Limb (tissue), 2 donors: Measurements from ENCODE around the gene FAM227B.
A peak's percentile ranks its signal among the peaks of the same experiment; 100 is the strongest.
"Not testable (repeated sequence)": the region's sequence is repeated elsewhere in the genome, so short reads cannot be mapped to it uniquely, and the experiment has no call there.

Experiments used
- DNase-seq, 2 donors: peaks; one replicate each; pipeline ENCODE4 v3.0.0-alpha.2; 2016; ENCODE audit errors: extremely low spot score in 2 of 2

The FAM227B gene, protein sequence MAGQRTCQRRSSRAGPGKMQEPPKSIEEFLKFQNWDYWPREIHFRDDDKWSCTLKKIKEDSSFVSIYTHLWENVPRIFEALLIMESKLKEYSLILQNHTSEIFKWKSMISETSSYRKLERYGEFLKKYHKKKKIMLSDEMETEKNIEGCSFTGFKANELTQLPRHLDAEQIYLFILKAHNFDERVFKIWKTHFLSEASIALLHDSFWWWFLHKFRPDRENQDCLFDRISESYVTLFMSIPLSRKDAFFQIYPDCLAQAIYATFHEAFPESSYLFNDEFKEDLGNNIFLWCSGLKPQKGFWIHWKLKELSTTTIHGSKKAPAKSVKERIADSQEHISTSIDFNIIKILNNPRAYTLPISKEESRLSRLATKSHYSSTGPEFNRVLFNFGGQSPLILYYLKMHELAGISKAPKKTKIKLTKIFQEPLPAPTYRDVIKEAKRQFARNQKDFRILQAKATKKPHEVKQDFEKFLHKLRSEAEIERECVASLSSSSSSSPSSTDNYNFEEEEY

DNA sequence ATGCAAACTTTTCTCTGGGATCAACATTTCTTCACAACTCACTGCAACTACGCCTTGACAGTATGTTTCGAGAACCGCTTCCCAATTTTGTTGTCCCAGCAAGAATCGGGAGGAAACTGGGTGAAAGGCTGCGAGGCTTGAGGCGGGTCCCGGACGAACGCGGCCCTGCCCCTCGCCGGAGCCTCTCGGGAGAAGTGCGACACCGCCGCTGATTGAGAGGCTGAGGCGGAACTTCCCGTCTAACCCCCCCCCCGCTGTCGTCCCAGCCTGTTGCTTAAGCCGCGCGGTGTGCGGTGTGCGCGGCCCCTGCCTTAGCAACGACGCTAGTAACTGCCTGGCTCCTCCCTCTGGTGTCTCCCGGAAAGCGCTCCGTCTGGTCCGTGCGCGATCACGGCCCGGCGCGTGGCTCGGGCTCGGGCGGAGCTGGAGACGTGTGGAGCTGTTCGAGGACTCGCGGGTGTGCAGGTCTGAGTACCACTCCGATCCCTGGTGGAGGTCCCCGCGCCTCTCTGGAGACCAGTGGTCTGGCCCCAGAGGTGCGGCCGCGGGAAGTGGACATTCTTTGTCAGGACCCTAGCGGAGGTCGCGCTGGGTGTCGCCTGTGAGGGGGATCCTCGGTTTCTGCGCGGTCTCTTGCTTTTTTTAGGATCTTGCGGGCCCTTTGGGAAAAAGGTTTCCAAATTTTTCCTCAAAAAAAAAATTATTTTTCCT is at the start of gene FAM227B, which contains the start of gene DTWD1:
FAM227B (minus strand) TSS at position 161 of the 711 bp plus-strand sequence. CDS start 5,647 bp downstream, outside the sequence.
DTWD1 (plus strand) TSS at position 391 of the 711 bp plus-strand sequence. CDS start 4,120 bp downstream, outside the sequence.
- DNase-seq: peak; percentile 97

DNA sequence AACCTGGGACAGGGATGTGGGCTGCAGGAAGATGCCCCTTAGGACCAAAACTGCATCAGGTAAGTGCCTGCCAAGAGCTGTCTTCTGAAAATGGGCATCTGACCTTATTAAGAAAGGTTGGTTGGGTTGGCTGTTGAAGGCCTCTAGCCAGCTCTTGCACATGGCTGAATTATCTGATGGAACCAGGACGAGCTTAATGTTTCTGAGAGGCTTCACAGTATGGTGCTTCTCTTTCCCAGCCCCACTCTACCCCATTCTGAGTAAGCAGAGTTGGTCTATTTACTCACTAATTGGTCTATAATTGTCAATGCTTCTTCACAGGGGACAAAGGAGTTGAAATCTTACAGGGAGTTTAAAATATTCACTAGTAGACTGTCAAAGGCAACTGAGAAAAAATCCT is 48.7 kb upstream of the FAM227B start:
- no peak for DNase-seq

DNA sequence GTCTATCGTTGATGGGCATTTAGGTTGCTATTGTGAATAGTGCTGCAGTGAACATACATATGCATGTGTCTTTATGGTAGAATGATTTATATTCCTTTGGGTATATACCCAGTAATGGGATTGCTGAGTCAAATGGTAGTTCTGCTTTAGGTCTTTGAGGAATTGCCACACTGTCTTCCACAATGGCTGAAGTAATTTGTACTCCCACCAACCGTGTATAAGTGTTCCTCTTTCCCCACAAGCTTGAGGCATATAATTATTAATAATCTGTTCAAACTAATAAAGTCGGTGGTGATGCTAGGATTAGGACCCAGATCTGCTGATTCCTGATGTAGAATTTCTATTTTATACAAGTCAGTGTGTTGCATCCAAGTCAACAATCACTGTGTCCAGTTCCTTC is 45.9 kb upstream of the FAM227B start:
- DNase-seq: not testable (repeated sequence)

DNA sequence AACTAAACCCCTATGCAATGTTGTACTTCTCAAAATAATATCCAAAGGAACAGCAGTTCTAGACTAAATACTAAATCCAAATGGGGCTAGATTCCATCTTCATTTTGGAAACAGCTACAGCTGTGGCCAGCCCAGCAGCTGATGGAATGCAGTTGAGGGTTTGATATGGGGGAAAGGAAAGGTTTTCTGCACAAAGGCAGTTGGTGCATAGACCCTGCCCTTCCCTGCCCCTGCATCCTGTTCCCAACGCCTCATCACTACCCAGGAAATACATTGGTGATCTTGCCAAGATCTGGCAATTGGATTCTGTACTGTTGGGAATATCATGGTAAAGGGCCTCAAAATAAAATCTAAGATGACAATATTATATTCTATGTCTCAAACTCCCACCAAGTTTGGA is 44.1 kb upstream of the FAM227B start:
- no peak for DNase-seq

DNA sequence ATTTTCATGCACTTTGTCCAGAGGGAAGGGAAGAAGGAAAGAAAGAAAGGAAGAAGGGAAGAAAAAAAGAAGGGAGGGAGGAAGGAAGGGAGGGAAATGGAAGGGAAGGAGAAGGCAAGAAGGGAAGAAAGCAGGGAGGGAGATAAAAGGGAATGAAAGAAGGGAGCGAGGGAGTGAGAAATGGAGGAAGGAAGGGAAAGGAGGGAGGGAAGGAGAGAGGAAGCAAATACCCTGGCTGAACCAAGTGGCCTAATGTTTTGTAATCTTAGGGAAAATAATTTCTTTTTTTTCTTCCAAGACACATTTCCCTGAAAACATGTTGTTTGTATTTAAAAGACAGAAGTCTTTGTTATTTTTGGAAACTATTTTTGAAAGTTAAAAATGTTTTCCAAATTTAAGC is 36.1 kb upstream of the FAM227B start:
- no peak for DNase-seq

DNA sequence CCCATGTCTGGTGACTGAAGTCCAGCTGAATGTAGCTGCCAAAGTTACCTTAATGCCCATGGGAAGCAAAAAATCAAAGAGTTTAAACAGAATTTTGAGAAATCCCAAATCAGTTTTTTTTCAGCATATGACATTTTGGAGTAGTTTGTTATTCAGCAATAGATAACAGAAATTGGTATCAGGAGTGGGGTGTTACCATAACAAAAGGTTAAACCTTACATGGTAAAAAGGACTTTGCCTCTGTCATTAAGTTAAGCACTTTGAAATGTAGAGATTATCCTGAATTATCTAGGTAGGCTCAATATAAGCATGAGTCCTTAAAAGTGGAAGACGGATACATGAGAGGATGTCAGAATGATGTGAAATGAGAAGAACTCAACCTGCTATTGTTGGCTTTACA is 32.3 kb upstream of the FAM227B start:
- DNase-seq: no peak

DNA sequence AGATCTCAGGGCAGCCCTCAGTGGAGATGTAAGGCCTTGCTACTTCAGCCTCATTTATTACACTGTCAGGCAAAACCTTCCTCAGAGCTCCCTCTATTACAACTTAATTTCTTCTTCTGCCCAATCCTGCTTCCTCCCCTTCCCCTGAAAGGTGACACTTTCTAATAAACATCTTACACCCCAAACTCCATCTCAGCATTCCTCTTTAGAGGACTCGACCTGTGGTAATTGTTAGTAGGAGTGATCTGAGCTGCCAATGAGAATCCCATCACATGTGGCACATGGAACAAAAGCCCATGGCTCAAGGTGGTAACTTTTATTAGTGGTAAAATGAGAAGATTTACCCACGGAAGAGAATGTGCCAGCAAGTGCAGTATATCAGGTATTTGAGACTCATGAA is 30.1 kb upstream of the FAM227B start:
- no peak for DNase-seq

DNA sequence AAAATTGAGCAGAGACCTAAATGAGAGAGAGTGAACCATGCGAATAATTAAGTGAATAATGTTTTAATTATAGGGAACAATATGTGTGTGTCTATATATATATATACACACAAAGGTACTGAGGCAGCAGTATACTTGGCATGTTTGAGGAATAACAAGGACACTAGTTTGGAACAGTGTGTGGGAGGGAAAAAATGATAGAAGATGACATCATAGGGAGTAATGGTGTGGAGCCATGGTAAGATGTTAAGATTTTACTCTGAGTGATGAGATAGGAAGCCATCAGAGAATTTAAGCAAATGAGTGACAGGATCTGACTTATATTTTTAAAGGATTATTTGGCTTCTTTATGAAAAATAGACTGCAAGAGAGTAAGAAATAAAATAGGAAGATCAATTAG is 29.4 kb upstream of the FAM227B start:
- no peak for DNase-seq

DNA sequence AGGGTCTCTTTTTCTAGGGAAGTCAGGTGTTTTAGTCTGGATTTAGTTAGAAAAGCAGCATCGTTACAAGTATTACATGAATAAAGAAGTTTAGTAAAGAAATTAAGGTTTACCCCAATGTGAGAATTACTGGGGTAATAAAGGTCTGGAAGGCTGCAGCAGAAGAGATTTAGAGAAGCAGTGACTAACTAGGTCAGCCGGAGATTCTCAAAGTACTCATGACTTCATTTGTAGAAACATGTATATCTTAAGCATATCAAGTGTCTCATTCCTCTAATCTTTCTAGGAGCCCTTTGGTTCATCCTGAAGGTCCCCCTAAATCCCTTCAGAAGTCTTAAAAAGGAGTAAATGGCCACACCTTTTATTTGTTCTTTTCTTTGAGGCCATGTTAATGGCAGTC is 26.3 kb upstream of the FAM227B start:
- no peak for DNase-seq

DNA sequence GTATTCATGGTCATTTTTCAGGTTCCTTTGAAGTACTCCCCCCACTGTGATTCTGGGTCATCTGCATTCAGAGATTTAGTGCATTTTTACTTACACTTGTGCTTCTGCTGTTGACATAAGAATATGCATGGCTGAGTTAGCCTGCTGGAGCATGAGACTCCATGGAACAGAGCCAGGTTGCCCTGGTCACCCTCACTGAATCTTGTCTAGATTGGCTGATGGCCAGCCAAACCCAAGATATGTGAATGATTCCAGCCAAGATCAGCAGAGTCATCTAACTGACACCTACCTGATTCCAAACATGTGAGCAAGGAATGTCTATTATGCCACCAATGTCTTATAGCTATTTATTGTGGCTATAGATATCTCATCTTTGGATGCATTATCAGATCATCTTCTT is 25.3 kb upstream of the FAM227B start:
- DNase-seq: peak in 1 of 2 donors; percentile 42

DNA sequence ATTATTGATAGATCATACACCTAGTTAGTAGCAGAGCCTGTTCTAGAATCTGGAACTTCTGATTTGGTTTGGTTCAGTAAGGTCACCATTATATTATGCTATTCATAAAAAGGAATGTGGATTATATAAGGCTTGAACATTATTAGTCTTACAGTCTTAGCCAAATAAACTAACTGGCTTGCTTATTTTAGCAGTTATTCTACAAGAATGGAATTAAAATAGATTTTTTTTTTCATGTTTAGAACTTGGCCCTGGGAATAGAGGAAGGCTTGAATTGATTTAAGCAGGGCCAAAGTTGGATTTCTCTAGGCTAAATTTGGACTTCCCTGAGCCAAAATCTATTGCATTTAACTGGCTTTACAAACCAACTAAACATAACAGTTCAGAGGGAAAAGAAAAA is 24.7 kb upstream of the FAM227B start:
- DNase-seq: peak in 1 of 2 donors; percentile 8

DNA sequence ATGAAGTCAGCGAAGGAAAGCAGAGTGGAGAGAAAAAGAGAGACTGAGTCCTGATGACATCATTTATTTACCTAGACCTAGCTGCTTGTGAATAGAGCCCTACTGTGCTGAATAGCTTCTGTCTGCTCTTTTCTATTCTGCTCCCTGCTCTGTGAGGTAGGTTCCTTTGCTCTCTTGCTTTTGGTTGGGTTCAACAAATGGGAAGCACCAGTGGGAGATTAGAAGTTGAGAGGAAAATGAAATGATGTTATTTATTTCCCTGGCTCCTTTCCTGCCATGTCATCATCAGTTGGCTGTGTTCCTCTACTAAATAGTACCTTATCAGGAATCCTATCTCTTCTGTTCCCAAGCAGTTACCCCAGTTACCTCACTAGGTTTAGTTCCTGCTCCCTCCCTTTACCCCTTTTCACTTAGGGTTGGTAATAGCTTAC is 23.8 kb upstream of the FAM227B start:
- DNase-seq: no peak

DNA sequence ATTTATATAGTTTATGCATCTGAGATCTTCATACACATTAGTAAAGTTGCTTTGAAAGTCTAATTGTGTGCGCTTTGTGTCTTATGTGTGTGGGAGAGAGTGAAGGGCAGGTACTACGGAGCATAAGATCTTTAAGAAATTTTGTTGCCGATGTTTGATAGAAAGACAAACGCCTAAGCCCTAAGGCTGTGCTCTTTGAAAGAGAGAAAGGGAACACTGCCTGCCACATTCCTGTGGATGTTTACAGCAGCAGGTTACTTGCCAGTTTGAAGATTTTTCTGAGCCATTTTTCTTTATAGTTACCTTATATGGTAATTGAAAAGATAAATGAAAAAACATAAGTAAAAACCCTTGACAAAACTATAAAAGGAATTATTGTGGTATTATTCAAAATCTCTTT is 17.2 kb upstream of the FAM227B start:
- DNase-seq: no peak

DNA sequence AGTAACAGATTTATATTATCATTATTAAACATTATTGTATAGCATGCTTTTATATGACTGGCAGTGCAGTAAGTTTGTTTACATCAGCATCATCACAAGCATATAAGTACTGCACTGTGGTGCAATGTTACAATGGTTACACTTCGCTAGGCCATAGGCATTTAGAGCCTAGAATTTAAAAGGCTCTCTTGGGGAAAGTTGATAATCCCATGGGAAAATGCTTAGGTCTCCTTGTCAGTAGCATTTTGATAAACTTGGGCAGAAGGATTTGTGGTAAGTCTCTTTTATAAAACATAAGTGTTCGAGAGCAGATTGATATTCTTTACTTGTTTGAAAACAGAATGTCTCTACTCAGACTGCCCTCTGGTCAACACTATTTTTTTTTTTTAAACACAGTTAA is 7.8 kb upstream of the FAM227B start:
- no peak for DNase-seq

DNA sequence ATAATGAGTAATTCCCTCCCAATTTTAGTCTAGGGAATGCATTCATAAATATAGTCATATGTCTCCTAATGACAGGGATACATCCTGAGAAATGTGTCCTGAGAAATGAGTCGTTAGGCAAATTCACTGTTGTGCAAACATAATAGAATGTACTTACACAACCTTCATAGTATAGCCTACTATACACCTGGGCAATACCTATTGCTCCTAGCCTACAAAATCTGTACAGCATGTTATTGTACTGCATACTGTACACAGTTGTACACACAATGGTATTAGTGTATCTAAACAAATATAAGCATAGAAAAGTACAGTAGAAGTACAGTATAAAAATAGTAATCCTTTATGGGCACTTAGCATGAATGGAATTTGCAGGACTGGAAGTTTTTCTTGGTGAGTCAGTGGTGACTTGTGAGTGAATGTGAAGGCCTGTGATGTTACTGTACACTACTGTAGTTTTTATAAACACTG is 6.8 kb upstream of the FAM227B start:
- no peak for DNase-seq

DNA sequence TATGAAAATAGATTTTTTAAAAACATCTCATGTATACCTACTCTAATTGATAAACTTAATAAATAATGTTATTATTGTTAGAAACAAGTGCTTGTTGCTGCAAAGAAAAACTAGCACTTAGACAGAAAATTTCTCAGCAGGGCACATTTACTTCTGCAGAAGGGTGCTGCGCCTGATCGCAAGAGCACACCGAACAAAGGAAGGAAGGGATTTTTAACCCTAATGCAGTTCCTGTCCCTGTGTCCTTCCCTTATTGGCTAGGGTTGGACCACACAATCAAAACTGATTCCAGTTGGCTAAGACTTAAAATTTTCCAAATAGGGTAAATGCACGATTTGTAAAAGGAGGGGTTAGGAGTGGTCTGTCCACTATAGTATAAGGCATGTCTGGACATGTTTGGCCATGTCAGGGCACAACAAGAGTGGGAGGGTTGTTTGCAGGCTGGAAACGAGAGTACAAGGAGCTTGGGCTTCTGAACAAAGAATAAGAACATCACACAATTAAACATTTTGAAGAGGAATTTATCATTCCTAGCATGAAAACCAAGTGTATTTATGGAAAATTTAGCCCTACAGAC is 4.9 kb upstream of the FAM227B start:
- DNase-seq: no peak

DNA sequence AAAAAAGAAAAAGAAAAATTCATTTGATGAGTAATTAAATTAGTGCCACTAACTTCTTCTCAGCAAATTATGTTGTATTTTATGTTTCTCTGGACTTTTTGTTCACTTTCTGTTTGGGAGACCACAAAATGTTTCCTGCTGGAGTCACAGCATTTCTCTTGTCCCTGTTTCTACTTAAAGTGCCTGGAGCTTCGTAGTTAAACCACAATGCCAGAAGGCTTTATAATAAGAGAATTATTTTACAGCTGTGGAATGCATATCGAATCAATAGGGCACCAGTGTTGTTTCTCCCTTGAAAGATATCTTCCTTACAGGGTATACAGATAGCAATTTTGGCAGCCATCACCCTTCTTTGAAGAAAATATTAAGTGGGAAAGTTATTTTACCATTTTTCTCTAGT is 3.4 kb upstream of the FAM227B start:
- DNase-seq: peak in 1 of 2 donors; percentile 12

DNA sequence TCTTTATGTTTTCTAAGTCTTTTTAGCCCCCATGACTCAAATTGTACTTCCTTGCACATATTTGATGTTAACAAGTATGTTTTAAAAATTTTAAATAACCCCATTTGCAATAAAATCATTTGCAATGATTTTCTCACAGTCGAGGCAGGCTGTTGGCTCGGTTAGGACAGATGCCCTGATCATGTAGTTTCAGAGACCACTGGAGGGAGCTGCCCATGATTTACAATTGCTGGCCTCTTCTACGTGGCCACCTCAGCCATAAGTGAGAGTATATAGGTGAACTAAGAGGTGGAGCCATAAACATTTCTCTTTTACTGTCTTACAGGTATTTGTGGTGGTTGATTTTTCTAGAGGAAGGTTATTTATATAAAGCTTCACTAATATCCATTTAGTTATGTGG is 1.9 kb upstream of the FAM227B start:
- DNase-seq: no peak

DNA sequence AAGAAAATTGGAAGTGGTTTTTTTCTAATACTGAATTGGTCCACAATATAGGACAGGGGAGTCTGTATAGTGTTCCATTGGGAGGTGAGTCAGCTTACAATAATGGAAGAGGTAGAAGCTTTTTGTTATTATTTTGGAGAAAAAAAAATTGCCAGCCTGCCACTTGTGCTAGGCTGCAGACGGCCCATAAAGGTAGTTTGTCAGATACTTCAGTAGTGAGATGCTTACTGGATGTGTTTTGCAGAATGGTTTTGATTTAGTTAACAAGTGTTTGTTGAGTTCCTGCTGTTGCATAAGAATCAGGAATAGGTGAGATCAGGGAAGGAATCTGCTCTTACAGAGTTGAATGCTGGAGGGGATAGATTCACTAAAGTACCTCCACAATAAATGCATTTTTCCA is 1.3 kb upstream of the FAM227B start:
- no peak for DNase-seq

DNA sequence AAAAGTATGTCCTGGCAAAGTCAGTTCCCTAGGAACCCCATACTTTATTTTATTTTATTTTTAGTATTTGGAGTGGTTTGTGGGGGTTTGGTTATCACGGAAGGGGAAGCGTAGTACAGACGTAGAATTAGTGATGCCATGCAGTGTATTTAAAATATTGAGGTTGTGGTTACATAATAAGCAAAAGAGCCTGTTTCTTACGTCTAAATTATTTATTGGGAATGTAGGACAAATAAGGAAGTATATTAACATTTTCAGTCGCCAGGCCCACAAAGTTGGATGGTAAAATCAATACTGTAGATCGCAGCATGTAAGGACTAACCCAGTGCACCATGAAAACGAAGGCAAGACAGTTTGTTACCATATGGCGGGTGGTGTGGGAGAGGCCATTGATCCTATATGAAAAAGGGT is 788 bp upstream of the FAM227B start:
- DNase-seq: peak; percentile 19 to 31

DNA sequence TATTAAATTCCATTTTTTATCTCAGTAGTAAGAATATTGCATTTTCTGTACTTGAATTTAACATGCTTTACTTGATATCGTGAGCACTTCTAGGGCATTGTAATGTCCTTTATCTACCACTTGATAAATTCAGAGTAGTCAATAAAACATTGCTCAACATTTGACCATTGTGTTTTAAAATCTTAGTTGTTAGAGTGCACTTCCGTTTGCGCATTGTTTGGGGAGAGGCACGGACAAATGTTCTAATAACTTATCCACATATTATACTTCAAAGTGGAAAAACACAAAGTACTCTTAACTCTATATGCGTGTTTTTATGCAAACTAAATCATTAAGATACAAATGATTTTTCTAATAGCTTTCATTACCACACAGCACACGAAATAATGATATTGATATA is 419 bp downstream of the FAM227B start:
- peak in 1 of 2 donors; percentile 40 for DNase-seq

DNA sequence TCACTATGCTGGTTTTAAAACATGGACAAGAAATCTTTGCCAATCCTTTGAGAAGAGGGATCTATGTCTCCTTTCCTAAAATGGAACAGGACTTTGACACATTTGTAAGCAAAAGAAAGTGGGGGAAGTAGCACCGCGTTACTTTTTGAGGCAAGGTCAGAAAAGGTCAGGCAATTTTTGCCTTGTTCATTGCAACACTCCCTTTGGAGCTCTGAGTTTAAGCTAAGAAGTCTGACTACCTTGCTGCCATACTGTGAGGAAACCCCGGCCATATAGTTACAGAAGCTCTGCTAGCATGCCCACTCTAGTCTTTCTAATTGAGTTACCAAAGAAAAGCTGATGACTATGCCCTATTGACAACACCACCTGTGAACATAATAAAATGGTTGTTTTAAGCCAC is 1.4 kb downstream of the FAM227B start:
- DNase-seq: no peak
